Fibroblast of skin of back (primary cell): Measurements from ENCODE around the gene FAM174B.

Experiments
- DNase-seq: peaks from one replicate; pipeline ENCODE4 v3.0.0-alpha.2; 2013

The FAM174B gene

GRCh38 chr15:92664178-92664900 is 8.8 kb upstream of the FAM174B start:
- no peak for DNase-seq

- no peak for DNase-seq
These were observed 7.8 kb upstream of the FAM174B start for GRCh38 chr15:92663250-92663951.

GRCh38 chr15:92662762-92663161 is 7.2 kb upstream of the FAM174B start:
- no peak for DNase-seq

- DNase-seq, result no peak
These were observed 6.4 kb upstream of the FAM174B start for GRCh38 chr15:92661956-92662355.

- no peak for DNase-seq
These were observed 5.5 kb upstream of the FAM174B start for GRCh38 chr15:92661069-92661468.

GRCh38 chr15:92657486-92657885 is 1.9 kb upstream of the FAM174B start:
- DNase-seq, result no peak

- no peak for DNase-seq
These were observed 514 bp upstream of the FAM174B start for GRCh38 chr15:92656089-92656488.

- no peak for DNase-seq
These were observed 913 bp downstream of the FAM174B start for GRCh38 chr15:92654662-92655061.

GRCh38 chr15:92653836-92654539 is 1.6 kb downstream of the FAM174B start:
- no peak for DNase-seq

- no peak for DNase-seq
These were observed 2.2 kb downstream of the FAM174B start for GRCh38 chr15:92653366-92653765.

GRCh38 chr15:92652576-92652966 is 3.0 kb downstream of the FAM174B start:
- DNase-seq, result no peak

- DNase-seq, result no peak
These were observed 3.5 kb downstream of the FAM174B start for GRCh38 chr15:92651877-92652575.

GRCh38 chr15:92650966-92651365 is 4.6 kb downstream of the FAM174B start:
- DNase-seq, result no peak

- DNase-seq, result no peak
These were observed 5.3 kb downstream of the FAM174B start for GRCh38 chr15:92650256-92650655.

- no peak for DNase-seq
These were observed 7.2 kb downstream of the FAM174B start for GRCh38 chr15:92648190-92648875.

GRCh38 chr15:92647467-92648163 is 8.0 kb downstream of the FAM174B start:
- no peak for DNase-seq

- no peak for DNase-seq
These were observed 9.4 kb downstream of the FAM174B start for GRCh38 chr15:92646216-92646615.

- no peak for DNase-seq
These were observed 9.8 kb downstream of the FAM174B start for GRCh38 chr15:92645731-92646130.

GRCh38 chr15:92645051-92645631 is 10.4 kb downstream of the FAM174B start:
- DNase-seq, result no peak

GRCh38 chr15:92643849-92644815 is 11.4 kb downstream of the FAM174B start:
- no peak for DNase-seq
